ENCODE measurements around the gene FCSK. TPM values are rescaled to one million over a fixed set of nuclear protein-coding genes. Genes with fewer than 3 reads are reported as not detected.

FCSK gene
- total RNA-seq, 2 donors from 2014 or later, result 31.3 to 38.8 TPM

DNA sequence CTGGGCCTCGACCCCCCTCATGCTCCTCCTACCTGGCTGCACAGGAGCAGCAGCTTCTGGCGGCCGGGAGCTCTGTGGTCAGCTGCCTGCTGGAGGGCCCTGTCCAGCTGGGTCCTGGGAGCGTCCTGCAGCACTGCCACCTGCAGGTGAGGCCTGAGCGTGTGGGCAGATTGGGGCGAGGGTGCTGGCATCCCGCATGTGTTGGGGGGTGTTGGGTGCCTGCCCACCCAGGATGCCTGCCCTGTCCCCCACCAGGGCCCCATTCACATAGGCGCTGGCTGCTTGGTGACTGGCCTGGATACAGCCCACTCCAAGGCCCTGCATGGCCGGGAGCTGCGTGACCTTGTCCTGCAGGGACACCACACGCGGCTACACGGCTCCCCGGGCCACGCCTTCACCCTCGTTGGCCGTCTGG is 16.5 kb downstream of the FCSK start:
- TF ChIP-seq, protein P1, sequence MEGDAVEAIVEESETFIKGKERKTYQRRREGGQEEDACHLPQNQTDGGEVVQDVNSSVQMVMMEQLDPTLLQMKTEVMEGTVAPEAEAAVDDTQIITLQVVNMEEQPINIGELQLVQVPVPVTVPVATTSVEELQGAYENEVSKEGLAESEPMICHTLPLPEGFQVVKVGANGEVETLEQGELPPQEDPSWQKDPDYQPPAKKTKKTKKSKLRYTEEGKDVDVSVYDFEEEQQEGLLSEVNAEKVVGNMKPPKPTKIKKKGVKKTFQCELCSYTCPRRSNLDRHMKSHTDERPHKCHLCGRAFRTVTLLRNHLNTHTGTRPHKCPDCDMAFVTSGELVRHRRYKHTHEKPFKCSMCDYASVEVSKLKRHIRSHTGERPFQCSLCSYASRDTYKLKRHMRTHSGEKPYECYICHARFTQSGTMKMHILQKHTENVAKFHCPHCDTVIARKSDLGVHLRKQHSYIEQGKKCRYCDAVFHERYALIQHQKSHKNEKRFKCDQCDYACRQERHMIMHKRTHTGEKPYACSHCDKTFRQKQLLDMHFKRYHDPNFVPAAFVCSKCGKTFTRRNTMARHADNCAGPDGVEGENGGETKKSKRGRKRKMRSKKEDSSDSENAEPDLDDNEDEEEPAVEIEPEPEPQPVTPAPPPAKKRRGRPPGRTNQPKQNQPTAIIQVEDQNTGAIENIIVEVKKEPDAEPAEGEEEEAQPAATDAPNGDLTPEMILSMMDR (IDR thresholded peaks at IDR 0.05), result peak; percentile 25
- no peaks in the 10 kb centered on the region for H3K36me3 ChIP-seq
- no peak overlapping the region for H3K9ac ChIP-seq (ENCODE audit: low read depth in 2 of 2, low read length in 2 of 2)
- no peaks in the 10 kb centered on the region for H3K27me3 ChIP-seq
- intact Hi-C loops (cut with DNase I), result loop anchor here (5.0 kb wide), 1 partner anchor 99 kb away; no protein-coding TSS in a partner anchor
- no peak for DNase-seq
- H3K4me3 ChIP-seq, result no peak overlapping the region
- no peaks in the 10 kb centered on the region for H3K4me1 ChIP-seq
- no peaks in the 10 kb centered on the region for H3K9me3 ChIP-seq
- no peak overlapping the region for H3K27ac ChIP-seq

GRCh38 chr16:70472786-70473433 is 18.5 kb downstream of the FCSK start:
- Histone ChIP-seq H3K4me1 (no peaks in the 10 kb centered on the region), H3K4me3 (no peak overlapping the region), H3K36me3 (no peaks in the 10 kb centered on the region), H3K27ac (no peak overlapping the region), H3K9me3 (no peaks in the 10 kb centered on the region), H3K9ac (ENCODE audit: low read depth in 2 of 2, low read length in 2 of 2) (no peak overlapping the region), H3K27me3 (no peaks in the 10 kb centered on the region)
- TF ChIP-seq, protein P1 (IDR thresholded peaks at IDR 0.05), result no peak
- intact Hi-C loops (cut with DNase I), result loop anchor here (5.0 kb wide), 1 partner anchor 101 kb away; no protein-coding TSS in a partner anchor
- no peak for DNase-seq

GRCh38 chr16:70473446-70474319 is 19.3 kb downstream of the FCSK start:
- H3K9me3 ChIP-seq, result no peaks in the 10 kb centered on the region
- intact Hi-C loops (cut with DNase I), result loop anchor here (5.0 kb wide), 1 partner anchor 101 kb away; no protein-coding TSS in a partner anchor
- H3K27me3 ChIP-seq, result no peaks in the 10 kb centered on the region

GRCh38 chr16:70474320-70475053 is 20.1 kb downstream of the FCSK start:
- Histone ChIP-seq H3K4me3 (no peak overlapping the region), H3K27ac (no peak overlapping the region), H3K9me3 (no peaks in the 10 kb centered on the region), H3K36me3 (no peaks in the 10 kb centered on the region), H3K4me1 (no peaks in the 10 kb centered on the region), H3K9ac (ENCODE audit: low read depth in 2 of 2, low read length in 2 of 2) (no peak overlapping the region), H3K27me3 (no peaks in the 10 kb centered on the region)
- intact Hi-C loops (cut with DNase I), result loop anchor here (5.0 kb wide), 1 partner anchor 102 kb away; no protein-coding TSS in a partner anchor
- no peak for DNase-seq
- TF ChIP-seq, protein P1 (IDR thresholded peaks at IDR 0.05), result no peak

More at GRCh38 chr16:70473446-70474319, 19.3 kb downstream of the FCSK start:
- Histone ChIP-seq H3K4me3 (no peak overlapping the region), H3K9ac (ENCODE audit: low read depth in 2 of 2, low read length in 2 of 2) (no peak overlapping the region), H3K36me3 (no peaks in the 10 kb centered on the region), H3K4me1 (no peaks in the 10 kb centered on the region), H3K27ac (no peak overlapping the region)
- DNase-seq, result no peak
- TF ChIP-seq, protein P1 (IDR thresholded peaks at IDR 0.05), result no peak
